IgD-negative memory B cell (primary cell): Measurements from ENCODE around the gene C3orf70. TPM values are rescaled to one million over a fixed set of nuclear protein-coding genes. Genes with fewer than 3 reads are reported as not detected.

Experiments
- H3K27ac Mint-ChIP-seq, 3 donors: one replicate each; pipeline ENCODE4 v1.8.0; 2020 to 2022; ENCODE audit warnings: mild to moderate bottlenecking in 3 of 3, mixed read lengths in 3 of 3, moderate library complexity in 1 of 3
- H3K27me3 Mint-ChIP-seq: one replicate; pipeline ENCODE4 v1.8.0; 2021; ENCODE audit warnings: mixed read lengths
- H3K36me3 Mint-ChIP-seq: one replicate; pipeline ENCODE4 v1.8.0; 2020; ENCODE audit warnings: mild to moderate bottlenecking, mixed read lengths
- H3K4me1 Mint-ChIP-seq, 3 donors: one replicate each; pipeline ENCODE4 v1.8.0; 2020 to 2022; ENCODE audit warnings: mixed read lengths in 3 of 3, mild to moderate bottlenecking in 1 of 3
- H3K4me3 Mint-ChIP-seq, 4 donors: one replicate each; pipeline ENCODE4 v1.8.0; 2020 to 2022; ENCODE audit warnings: mild to moderate bottlenecking in 4 of 4, mixed read lengths in 4 of 4, moderate library complexity in 3 of 4
- H3K9me3 Mint-ChIP-seq, 3 donors: one replicate each; pipeline ENCODE4 v1.8.0; 2020 to 2021; ENCODE audit warnings: mixed read lengths in 3 of 3, mild to moderate bottlenecking in 1 of 3
- polyA plus RNA-seq: library from polyadenylated mRNA; unstranded; fragments of 300-500 nt; fragmentation: Illumina TruSeq; gene quantifications from one replicate; pipeline ENCODE4 v1.2.3, GENCODE V29; 2021

The C3orf70 gene
- polyA plus RNA-seq, 1 donor from 2014 or later, result 0.10 TPM

DNA sequence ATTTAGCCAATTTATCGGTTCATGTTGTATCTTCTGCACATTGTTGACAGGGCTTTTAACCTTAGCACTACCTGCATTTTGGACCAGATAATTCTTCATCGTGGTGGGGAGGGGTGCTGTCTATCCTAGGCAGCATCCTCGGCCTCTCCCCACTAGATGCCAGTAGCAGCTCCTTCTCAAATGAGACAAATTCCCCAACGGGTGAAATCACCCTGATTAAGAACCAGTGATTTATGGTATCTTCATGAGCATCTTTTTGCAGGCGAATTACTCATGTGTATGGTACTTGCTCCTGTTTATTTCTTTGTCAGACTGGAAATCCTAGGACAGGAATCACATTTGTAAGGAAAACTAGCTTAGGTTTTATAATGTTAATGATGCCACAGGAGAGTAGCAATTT, 68.0 kb downstream of the C3orf70 start:
- Mint-ChIP-seq H3K27me3 (peaks cover 5% of the 10 kb centered on the region), H3K27ac (no peak overlapping the region), H3K36me3 (no peaks in the 10 kb centered on the region), H3K4me3 (no peak overlapping the region), H3K4me1 (no peaks in the 10 kb centered on the region), H3K9me3 (no peaks in the 10 kb centered on the region)

DNA sequence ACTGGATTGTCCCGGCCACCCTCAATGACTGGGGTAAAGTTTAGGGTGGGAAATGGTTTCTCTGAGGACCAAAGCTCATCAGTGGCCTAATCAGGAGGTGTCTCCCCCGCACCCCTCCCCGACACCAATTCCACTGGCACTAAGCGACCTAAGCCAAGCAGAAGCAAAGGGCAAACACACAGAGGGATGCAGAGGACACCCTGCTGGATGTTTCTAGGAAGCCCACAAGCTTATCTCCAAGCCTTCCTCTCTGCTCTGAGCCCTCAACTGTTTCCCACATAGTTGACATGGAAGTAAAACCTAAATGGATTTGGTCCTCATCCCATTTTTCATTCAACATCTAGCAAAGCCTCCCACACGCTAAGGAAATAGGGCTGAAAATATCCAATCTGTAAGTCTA, 68.5 kb downstream of the C3orf70 start:
- no peak overlapping the region for H3K4me3 Mint-ChIP-seq
- H3K36me3 Mint-ChIP-seq, result no peaks in the 10 kb centered on the region
- no peak overlapping the region for H3K27ac Mint-ChIP-seq
- peaks cover 5% of the 10 kb centered on the region for H3K27me3 Mint-ChIP-seq
- H3K9me3 Mint-ChIP-seq, result no peaks in the 10 kb centered on the region
- no peaks in the 10 kb centered on the region for H3K4me1 Mint-ChIP-seq

DNA sequence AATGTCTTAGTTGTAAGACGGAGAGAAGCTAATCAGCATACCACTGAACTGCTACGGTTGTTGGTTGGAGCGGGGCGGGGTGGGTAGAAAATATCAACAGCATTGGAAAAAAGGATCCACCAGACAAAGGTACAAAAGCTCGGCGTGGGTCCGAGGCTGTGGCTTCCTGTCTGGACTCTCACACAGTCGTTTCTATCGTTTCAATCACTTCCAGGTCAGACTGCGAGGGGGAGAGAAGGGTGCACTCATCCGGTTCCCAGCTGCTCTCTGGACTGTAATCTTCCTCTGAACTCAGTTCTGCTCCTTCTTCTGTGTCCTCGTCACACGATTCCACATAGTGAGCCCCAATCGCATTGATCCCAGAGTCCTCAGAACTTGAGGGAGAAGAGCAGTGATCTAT, 70.0 kb downstream of the C3orf70 start:
- Mint-ChIP-seq H3K4me3 (no peak overlapping the region), H3K27ac (no peak overlapping the region), H3K4me1 (no peaks in the 10 kb centered on the region), H3K27me3 (peaks cover 7% of the 10 kb centered on the region), H3K36me3 (no peaks in the 10 kb centered on the region), H3K9me3 (no peaks in the 10 kb centered on the region)

DNA sequence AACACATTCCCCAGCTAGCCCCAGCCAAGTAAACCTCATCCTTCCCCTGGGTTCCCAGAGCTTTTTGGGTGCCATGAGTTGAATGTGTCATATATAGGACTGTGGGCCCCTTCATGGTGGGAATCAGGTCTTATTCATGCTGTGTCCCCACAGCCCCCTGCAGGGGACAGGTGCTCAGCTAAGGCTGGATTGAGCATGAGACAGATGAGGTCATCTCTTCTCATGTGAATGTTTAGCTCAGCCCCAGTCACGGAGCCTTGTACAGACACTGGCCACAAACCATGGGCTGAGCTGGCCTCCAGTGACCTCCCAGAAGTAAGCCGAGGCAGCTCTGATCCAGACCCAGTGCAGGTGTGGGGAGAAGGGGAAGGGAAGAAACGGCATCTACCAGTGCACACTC, 70.7 kb downstream of the C3orf70 start:
- H3K4me1 Mint-ChIP-seq, result no peaks in the 10 kb centered on the region
- no peak overlapping the region for H3K4me3 Mint-ChIP-seq
- no peak overlapping the region for H3K27ac Mint-ChIP-seq

DNA sequence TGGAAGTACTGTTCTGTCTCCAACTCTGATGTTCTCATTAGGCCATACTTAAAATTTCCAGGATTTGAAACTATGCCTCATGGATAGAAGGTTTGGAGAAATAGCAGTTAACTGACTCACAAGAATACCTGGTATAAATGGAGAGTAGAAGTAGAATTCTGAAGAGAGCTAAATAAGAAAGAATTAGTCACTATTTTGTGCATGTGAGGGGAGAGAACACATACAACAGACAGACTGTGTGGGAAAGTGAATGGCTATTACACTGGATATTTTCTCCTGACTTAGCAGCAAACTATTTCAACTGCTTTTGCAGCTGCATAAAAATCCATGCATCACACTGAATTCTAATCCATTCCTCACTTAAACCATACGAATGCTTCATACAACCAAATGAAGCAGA, 71.3 kb downstream of the C3orf70 start:
- H3K27me3 Mint-ChIP-seq, result peaks cover 11% of the 10 kb centered on the region
- no peak overlapping the region for H3K27ac Mint-ChIP-seq
- H3K9me3 Mint-ChIP-seq, result no peaks in the 10 kb centered on the region
- no peaks in the 10 kb centered on the region for H3K36me3 Mint-ChIP-seq
- no peak overlapping the region for H3K4me3 Mint-ChIP-seq
- H3K4me1 Mint-ChIP-seq, result no peaks in the 10 kb centered on the region

More for the DNA sequence above, 70.7 kb downstream of the C3orf70 start:
- no peaks in the 10 kb centered on the region for H3K36me3 Mint-ChIP-seq
- no peaks in the 10 kb centered on the region for H3K9me3 Mint-ChIP-seq
- H3K27me3 Mint-ChIP-seq, result peaks cover 7% of the 10 kb centered on the region

DNA sequence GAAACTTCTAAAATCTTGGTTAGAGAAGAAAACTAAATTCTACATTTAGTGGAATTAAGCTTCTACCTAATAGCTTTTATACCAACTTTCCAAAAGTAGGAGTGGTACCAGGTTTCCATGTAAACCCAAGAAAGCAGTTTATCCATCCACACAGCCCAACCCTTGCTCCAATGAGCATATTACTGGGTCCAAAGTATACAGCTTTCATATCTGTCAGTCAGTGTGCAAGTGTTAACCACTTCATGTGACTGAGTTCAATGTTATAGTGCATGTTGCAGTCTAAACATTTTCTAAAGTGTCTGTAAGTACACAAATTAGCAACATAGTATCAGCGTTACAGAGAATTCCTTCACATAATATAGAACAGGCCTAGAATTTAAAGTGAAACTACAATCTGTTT, 73.2 kb downstream of the C3orf70 start:
- Mint-ChIP-seq H3K27ac (no peak overlapping the region), H3K4me3 (no peak overlapping the region), H3K4me1 (no peaks in the 10 kb centered on the region), H3K27me3 (peaks cover 12% of the 10 kb centered on the region), H3K9me3 (no peaks in the 10 kb centered on the region), H3K36me3 (no peaks in the 10 kb centered on the region)

DNA sequence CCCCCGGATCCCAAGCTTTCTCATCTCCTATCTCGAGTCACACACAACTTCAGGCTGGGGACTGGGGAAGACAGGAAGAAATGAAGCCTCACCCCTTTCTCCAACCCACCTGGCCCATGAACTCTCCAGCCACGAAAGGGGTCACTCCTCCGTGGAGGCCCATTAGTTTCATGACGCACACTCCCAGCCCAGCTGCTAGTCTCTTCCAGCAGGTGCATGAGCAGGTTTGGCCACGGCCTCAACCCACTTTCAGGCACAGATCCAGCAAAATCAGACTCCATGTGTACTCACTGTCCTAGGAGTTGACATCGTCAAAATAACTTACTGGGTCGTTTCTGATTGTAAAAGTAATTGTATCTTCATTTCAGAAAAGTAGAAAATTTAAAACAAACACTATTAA, 76.6 kb downstream of the C3orf70 start:
- Mint-ChIP-seq H3K9me3 (peaks cover 0 to 1% (median 0%) of the 10 kb centered on the region in 3 donors), H3K4me1 (no peaks in the 10 kb centered on the region), H3K27ac (no peak overlapping the region), H3K4me3 (no peak overlapping the region), H3K36me3 (no peaks in the 10 kb centered on the region), H3K27me3 (peaks cover 12% of the 10 kb centered on the region)

DNA sequence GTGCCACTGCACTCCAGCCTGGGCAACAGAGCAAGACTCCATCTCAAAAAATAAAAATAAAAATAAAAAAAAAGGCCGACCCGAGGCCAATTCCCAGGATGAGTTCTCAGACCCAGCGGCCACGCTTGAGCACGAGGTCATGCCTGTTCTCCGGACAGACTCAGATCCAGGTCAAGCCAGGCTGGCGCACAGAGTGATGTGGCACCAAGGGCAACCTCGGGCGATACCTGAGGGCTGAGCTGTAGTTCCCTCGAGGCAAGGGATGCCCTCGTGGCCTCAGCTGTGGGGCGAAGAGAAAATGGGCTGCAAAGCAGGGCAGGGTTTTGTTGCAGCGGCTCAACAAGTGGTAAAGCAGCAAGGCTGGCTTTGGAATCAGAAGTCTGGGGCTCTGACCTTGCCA, 77.3 kb downstream of the C3orf70 start:
- H3K4me1 Mint-ChIP-seq, result no peaks in the 10 kb centered on the region
- peaks cover 0 to 1% (median 0%) of the 10 kb centered on the region in 3 donors for H3K9me3 Mint-ChIP-seq
- H3K4me3 Mint-ChIP-seq, result no peak overlapping the region
- peaks cover 9% of the 10 kb centered on the region for H3K27me3 Mint-ChIP-seq
- H3K36me3 Mint-ChIP-seq, result no peaks in the 10 kb centered on the region
- H3K27ac Mint-ChIP-seq, result no peak overlapping the region

DNA sequence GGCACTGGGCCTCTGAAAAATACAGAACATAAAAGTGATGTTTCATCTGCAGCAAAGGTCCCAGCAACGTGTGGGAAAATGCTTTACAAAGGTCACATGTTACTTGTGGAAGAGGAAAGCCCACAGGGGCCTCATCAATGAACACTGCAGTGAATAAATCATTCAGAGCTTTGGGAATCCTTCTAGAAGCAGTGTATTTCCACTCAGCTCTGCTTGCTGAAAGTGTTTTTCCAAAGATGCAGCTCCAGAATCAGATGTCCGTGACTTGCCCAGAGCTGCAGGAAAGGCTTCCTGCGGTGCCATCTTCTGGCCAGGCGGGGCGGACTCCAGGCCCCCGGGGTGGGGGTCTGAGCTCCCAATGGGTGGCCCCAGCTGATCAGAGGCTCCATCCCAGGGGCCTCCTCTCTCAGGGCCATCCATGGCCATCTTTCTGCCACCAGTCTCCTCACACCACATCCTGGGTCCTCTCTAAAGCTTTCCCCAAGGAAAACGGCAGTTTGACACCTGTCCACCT, 81.5 kb downstream of the C3orf70 start:
- peaks cover 5% of the 10 kb centered on the region for H3K27me3 Mint-ChIP-seq
- no peaks in the 10 kb centered on the region for H3K36me3 Mint-ChIP-seq
- peaks cover 0 to 1% (median 0%) of the 10 kb centered on the region in 3 donors for H3K9me3 Mint-ChIP-seq

DNA sequence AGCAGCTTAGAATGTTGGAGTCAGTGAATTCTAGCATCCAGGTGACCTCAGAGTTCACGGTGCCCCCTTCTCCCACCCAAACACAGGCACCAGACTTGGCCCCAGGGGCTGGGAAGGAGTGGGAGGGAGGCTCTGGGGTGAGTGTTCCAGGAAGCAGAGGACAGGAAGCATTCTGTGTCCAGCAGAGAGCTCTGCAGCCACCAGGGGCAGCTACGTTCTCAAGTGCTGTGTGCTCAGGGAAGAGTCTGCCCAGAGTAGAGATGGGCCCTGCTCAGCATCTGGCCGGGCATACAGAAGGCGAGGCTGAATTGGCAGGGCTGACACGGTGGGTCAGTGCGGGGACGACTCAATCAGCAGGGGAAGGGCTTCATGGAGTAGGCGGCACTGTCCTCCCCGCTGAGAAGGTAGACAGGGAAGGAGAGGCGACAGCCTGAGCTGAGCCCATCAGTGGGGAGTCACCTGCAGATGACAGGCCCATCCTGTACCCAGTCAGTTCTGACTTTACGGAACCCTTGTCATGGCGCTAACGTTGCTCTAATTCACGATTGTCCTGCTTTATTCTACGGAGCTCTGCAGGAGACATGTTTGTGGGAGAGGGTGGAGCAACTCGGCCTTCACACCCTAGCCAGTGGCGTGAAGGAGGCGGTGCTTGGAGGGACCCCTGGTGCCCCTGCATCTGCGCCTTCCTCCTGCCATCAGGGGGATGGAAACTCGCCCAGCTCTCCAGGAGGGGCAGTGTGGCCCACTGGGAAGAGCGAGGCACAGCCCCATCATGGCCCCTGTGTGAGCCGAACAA, 82.2 kb downstream of the C3orf70 start:
- Mint-ChIP-seq H3K4me3 (no peak overlapping the region), H3K27ac (no peak overlapping the region), H3K4me1 (no peaks in the 10 kb centered on the region), H3K36me3 (no peaks in the 10 kb centered on the region), H3K9me3 (peaks cover 0 to 3% (median 0%) of the 10 kb centered on the region in 3 donors), H3K27me3 (peaks cover 5% of the 10 kb centered on the region)

More for the DNA sequence above, 81.5 kb downstream of the C3orf70 start:
- no peak overlapping the region for H3K27ac Mint-ChIP-seq
- no peaks in the 10 kb centered on the region for H3K4me1 Mint-ChIP-seq
- H3K4me3 Mint-ChIP-seq, result no peak overlapping the region

DNA sequence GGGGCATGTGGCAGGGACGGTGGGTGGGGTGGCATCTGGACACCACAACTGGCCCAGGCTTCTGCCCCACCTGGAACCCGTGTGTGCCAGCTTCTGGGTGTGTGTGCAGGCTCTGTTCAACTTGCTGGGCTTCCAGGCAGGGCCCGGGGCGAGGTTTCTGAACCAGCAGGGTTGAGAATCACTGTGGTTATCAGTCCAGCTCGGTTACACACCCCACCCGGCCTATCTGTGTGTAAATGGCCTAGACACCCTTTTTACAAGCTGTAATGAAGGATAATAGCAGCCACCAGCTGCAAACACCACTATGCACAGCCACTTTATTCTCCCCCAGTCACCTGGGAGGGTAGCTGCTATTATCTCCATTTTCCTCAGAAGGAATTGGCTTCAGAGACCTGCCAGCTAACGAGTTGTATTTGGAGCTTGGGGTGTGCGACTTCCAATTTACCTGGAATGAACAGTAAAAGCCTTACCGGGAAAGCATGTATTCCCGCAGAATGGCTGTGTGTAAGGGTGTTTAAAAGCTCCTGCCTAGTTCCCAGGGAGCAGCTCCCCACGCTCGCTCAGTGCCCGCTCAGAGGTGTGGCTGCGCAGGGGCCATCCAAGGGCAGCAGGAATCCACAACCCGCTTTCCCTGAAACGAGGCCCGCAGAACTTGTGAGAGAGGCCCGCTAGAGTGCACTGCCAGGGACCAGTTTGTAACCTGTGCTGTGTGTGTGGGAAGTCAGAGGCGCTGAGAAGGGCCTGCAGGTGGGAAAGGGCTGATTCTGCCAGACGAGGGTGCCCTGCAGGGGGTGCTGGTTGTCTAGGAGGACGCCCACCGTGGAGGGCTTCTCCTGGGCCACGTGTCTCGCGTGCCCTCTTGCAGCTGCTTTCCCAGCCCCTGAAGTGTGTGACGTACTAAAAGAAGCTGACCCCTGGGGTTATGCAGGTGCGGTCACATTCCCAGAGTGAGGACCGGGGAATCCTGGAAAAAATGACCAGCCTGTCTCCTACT, 83.5 kb downstream of the C3orf70 start:
- Mint-ChIP-seq H3K9me3 (peaks cover 0 to 3% (median 0%) of the 10 kb centered on the region in 3 donors), H3K36me3 (no peaks in the 10 kb centered on the region), H3K4me3 (no peak overlapping the region), H3K27me3 (peaks cover 1% of the 10 kb centered on the region), H3K4me1 (no peaks in the 10 kb centered on the region), H3K27ac (no peak overlapping the region)

DNA sequence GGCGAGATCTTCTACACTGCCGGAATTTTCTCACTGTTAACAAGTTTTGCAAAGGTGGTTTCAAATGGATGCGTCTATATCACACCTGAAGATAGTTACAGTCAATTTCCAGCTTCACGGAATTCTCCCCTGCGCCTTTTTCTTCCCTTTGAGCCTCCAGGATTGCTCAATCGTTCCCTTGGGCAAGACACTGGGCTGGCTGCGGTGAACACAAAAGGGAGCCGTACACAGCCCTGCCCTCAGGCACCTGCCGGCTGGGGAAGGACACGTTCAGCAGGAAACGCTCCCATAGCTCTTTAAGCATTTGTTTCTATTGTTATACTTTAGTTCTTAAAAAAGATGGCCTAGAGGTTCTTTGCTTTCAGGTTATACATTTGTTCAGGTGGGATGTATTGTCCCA, 85.7 kb downstream of the C3orf70 start:
- peaks cover 0 to 7% (median 0%) of the 10 kb centered on the region in 3 donors for H3K9me3 Mint-ChIP-seq
- no peak overlapping the region for H3K27ac Mint-ChIP-seq
- H3K36me3 Mint-ChIP-seq, result no peaks in the 10 kb centered on the region
- peaks cover 4% of the 10 kb centered on the region for H3K27me3 Mint-ChIP-seq
- peaks cover 0 to 9% (median 5%) of the 10 kb centered on the region in 3 donors for H3K4me1 Mint-ChIP-seq
- H3K4me3 Mint-ChIP-seq, result no peak overlapping the region

DNA sequence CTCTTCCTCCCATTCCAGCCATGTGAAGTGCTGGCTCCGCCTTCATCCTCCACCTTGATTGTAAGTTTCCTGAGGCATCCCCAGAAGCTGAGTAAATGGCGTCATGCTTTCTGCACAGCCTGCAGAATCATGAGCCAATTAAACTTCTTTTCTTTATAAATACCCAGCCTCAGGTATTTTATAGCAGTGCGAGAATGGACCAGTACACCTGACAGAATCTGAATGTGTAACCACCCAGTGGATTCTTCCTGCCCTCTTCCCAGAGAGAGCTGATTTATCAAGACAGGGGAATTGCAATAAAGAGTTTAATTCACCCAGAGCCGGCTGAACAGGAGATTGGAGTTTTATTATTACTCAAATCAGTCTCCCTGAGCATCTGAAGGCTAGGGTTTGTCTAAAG, 86.6 kb downstream of the C3orf70 start:
- Mint-ChIP-seq H3K4me1 (peaks cover 0 to 9% (median 6%) of the 10 kb centered on the region in 3 donors), H3K36me3 (no peaks in the 10 kb centered on the region), H3K27me3 (peaks cover 4% of the 10 kb centered on the region), H3K27ac (no peak overlapping the region), H3K4me3 (no peak overlapping the region), H3K9me3 (peaks cover 0 to 8% (median 6%) of the 10 kb centered on the region in 3 donors)

DNA sequence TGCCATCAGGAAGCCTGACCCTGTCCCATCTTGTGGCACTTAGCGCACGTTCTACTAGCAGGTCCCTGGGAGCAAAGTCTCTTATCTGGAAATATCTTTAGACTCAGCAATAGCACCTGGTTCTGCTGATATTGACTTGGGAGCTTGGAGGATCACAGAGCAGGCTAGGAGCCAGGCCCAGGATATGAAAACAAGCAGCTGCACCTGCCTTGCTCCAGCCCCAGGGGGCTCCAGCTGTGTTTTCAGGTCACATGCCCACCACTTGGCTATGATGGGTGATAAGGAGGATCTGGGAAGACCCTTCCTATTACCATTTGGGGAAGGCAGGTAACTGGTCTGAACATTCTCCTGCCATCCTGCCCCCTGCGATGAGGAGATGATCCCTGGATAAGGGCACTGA, 87.8 kb downstream of the C3orf70 start:
- peaks cover 2 to 17% (median 8%) of the 10 kb centered on the region in 3 donors for H3K9me3 Mint-ChIP-seq
- H3K27ac Mint-ChIP-seq, result no peak overlapping the region
- H3K36me3 Mint-ChIP-seq, result peaks cover 1% of the 10 kb centered on the region
- no peak overlapping the region for H3K4me3 Mint-ChIP-seq
- H3K4me1 Mint-ChIP-seq, result peaks cover 0 to 9% (median 6%) of the 10 kb centered on the region in 3 donors
- peaks cover 4% of the 10 kb centered on the region for H3K27me3 Mint-ChIP-seq

DNA sequence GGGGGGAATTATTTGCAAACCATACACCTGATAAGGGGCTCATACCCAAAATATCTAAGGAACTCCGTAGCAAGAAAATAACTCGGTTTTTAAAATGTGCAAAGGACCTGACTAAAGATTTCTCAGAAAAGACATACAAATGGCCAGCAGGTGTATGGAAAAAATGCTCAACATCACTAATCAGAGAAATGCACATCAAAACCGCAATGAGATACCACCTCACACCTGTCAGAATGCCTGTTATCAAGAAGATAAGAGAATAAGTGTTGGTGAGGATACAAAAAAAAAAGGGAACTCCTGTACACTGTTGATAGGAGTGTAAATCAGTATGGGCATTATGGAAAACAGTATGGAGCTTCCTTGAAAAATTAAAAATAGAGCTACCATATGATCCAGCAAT, 89.4 kb downstream of the C3orf70 start:
- Mint-ChIP-seq H3K4me3 (no peak overlapping the region), H3K9me3 (peaks cover 6 to 21% (median 19%) of the 10 kb centered on the region in 3 donors), H3K27ac (no peak overlapping the region), H3K27me3 (peaks cover 4% of the 10 kb centered on the region), H3K4me1 (peaks cover 0 to 14% (median 6%) of the 10 kb centered on the region in 3 donors), H3K36me3 (peaks cover 2% of the 10 kb centered on the region)
